Nephron progenitor cell (in vitro differentiated cells): ENCODE data around the gene CRELD1.

ENCODE experiments used
- DNase-seq: peaks from one replicate; pipeline ENCODE4 v3.0.0; 2021
- H3K27ac Mint-ChIP-seq: 2 replicates; pipeline ENCODE4 v1.8.0; 2021; ENCODE audit warnings: mild to moderate bottlenecking, moderate library complexity, mixed read lengths
- H3K27me3 Mint-ChIP-seq: 2 replicates; pipeline ENCODE4 v1.8.0; 2021; ENCODE audit warnings: mild to moderate bottlenecking, low read depth, mixed read lengths; ENCODE audit not compliant: poor library complexity
- H3K36me3 Mint-ChIP-seq: 2 replicates; pipeline ENCODE4 v1.8.0; 2021; ENCODE audit warnings: low read depth, mixed read lengths
- H3K4me1 Mint-ChIP-seq: 2 replicates; pipeline ENCODE4 v1.8.0; 2021; ENCODE audit warnings: mixed read lengths
- H3K4me3 Mint-ChIP-seq: 2 replicates; pipeline ENCODE4 v1.8.0; 2021; ENCODE audit warnings: mild to moderate bottlenecking, moderate library complexity, mixed read lengths
- H3K9me3 Mint-ChIP-seq: 2 replicates; pipeline ENCODE4 v1.8.0; 2021; ENCODE audit warnings: mild to moderate bottlenecking, moderate library complexity, mixed read lengths
- CTCF ChIP-seq: fragments of 200-600 bp; sonication (generic); IDR thresholded peaks from 2 replicates; pipeline ENCODE4 v1.5.0; 2021; ENCODE audit warnings: antibody characterized with exemption

The CRELD1 gene

GRCh38 chr3:9944271-9944670, 10.6 kb downstream of the CRELD1 start:
- H3K4me3 Mint-ChIP-seq, result no peak overlapping the region
- no peak for TF ChIP-seq CTCF

GRCh38 chr3:9945358-9945757, 11.7 kb downstream of the CRELD1 start:
- no peak for TF ChIP-seq CTCF
- Mint-ChIP-seq H3K27me3 (peaks cover 5% of the 10 kb centered on the region), H3K4me3 (peak overlapping the region; percentile 85), H3K4me1 (peaks cover 5% of the 10 kb centered on the region), H3K36me3 (peaks cover 13% of the 10 kb centered on the region), H3K9me3 (no peaks in the 10 kb centered on the region), H3K27ac (no peak overlapping the region)
- DNase-seq, result no peak

More at GRCh38 chr3:9944271-9944670, 10.6 kb downstream of the CRELD1 start:
- no peak for DNase-seq
- peak overlapping the region; percentile 45 for H3K27ac Mint-ChIP-seq
- no peaks in the 10 kb centered on the region for H3K9me3 Mint-ChIP-seq
- H3K27me3 Mint-ChIP-seq, result peaks cover 5% of the 10 kb centered on the region
- H3K36me3 Mint-ChIP-seq, result peaks cover 16% of the 10 kb centered on the region
- H3K4me1 Mint-ChIP-seq, result peaks cover 5% of the 10 kb centered on the region

- DNase-seq, result peak; percentile 91
- peaks cover 6% of the 10 kb centered on the region for H3K36me3 Mint-ChIP-seq
- TF ChIP-seq CTCF, result peak; percentile 58
- H3K27me3 Mint-ChIP-seq, result peaks cover 3% of the 10 kb centered on the region
- H3K4me3 Mint-ChIP-seq, result peak overlapping the region; percentile 85
- H3K27ac Mint-ChIP-seq, result no peak overlapping the region
- H3K4me1 Mint-ChIP-seq, result peaks cover 12% of the 10 kb centered on the region
- H3K9me3 Mint-ChIP-seq, result no peaks in the 10 kb centered on the region
Measured at GRCh38 chr3:9946112-9947024, 12.7 kb downstream of the CRELD1 start.

GRCh38 chr3:9947025-9947995, 13.7 kb downstream of the CRELD1 start:
- no peak for TF ChIP-seq CTCF
- peaks cover 3% of the 10 kb centered on the region for H3K27me3 Mint-ChIP-seq
- peaks cover 2% of the 10 kb centered on the region for H3K36me3 Mint-ChIP-seq
- peak; percentile 58 for DNase-seq
- H3K4me1 Mint-ChIP-seq, result peaks cover 15% of the 10 kb centered on the region
- peak overlapping the region; percentile 47 for H3K4me3 Mint-ChIP-seq
- H3K9me3 Mint-ChIP-seq, result no peaks in the 10 kb centered on the region
- no peak overlapping the region for H3K27ac Mint-ChIP-seq

- H3K27me3 Mint-ChIP-seq, result peaks cover 4% of the 10 kb centered on the region
- DNase-seq, result no peak
- H3K27ac Mint-ChIP-seq, result no peak overlapping the region
- no peak for TF ChIP-seq CTCF
- no peak overlapping the region for H3K4me3 Mint-ChIP-seq
- H3K9me3 Mint-ChIP-seq, result no peaks in the 10 kb centered on the region
- H3K36me3 Mint-ChIP-seq, result no peaks in the 10 kb centered on the region
- peaks cover 22% of the 10 kb centered on the region for H3K4me1 Mint-ChIP-seq
Measured at GRCh38 chr3:9948586-9948985, 15.0 kb downstream of the CRELD1 start.
